Measurements from ENCODE around the gene WDFY3.
"Not testable (repeated sequence)": the region's sequence is repeated elsewhere in the genome, so short reads cannot be mapped to it uniquely, and the experiment has no call there.

Gene WDFY3

DNA sequence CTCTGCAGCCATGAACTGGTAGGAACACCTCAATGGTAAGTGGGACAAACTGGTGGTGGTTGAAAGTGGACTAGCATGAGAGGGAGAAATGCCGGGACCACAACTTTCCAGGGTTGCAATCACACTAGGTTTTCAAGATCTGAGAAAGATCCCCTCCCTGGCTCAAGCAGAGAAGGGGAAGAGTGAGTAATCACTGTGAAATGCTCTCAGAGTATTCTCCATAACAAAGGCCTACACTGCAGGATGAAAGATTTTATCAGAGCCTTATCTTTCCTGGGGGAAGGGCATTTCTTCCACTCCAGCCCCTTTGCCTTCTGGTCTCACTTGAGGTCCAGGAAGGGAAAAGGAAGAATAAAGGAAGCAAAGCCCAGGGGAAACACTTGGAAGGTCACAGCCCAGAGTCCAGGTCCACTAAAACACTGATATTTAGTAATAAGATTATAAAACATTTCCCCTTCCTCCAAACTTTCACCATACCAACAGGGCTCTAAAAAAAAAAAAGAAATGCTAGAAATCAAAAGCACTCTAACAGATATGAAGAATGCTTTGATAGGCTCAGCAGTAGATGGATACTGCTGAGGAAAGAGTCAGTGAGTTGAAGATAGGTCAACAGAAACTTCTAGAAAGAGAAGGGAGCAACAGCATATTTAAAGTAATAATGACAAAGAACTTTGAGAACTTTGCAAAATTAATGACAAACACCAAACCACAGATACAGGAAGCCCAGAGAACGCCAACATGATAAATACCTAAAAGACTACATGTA, 95.9 kb downstream of the WDFY3 start:
- FAIRE-seq (no peak), DNase-seq (ENCODE audit: insufficient read length, low spot score) (peak; percentile 37)

GRCh38 chr4:84866295-84866694, 100.2 kb downstream of the WDFY3 start:
- DNase-seq (ENCODE audit: insufficient read length, low spot score) (no peak), FAIRE-seq (no peak)

GRCh38 chr4:84865600-84865999, 100.9 kb downstream of the WDFY3 start:
- DNase-seq (ENCODE audit: insufficient read length, low spot score) (no peak), FAIRE-seq (no peak)

- no peak for DNase-seq (ENCODE audit: insufficient read length, low spot score)
- no peak for FAIRE-seq
Observed at GRCh38 chr4:84862064-84862463, 104.4 kb downstream of the WDFY3 start.

- DNase-seq (ENCODE audit: insufficient read length, low spot score) (no peak), FAIRE-seq (no peak)
Observed at GRCh38 chr4:84857296-84857695, 109.2 kb downstream of the WDFY3 start.

DNA sequence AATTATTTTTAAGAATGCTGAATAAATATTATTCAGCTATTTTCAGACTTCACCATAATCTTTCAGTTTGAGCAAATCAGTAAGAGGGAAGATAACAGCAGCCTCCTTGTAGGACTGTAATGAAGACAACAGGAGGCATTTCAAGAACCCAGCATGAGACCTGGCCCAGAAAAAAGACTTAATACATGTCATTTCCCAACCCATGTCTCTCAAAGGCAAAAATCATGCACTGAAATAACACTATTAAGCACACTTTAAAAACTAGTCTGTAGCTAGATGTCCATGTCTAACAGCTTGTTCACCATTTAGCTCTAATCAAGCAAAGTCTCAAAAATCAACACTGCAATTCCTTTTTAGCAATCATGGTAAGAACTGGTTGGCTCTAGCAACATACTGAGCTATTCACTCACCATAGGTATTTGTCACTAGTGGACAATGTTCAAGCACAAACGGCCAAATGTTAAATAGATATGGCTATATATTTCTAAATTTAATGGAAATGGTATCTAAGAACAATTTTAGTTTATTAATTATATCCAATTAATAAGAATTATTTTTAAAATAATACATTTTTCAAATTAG, 109.9 kb downstream of the WDFY3 start:
- FAIRE-seq (no peak), DNase-seq (ENCODE audit: insufficient read length, low spot score) (no peak)

DNA sequence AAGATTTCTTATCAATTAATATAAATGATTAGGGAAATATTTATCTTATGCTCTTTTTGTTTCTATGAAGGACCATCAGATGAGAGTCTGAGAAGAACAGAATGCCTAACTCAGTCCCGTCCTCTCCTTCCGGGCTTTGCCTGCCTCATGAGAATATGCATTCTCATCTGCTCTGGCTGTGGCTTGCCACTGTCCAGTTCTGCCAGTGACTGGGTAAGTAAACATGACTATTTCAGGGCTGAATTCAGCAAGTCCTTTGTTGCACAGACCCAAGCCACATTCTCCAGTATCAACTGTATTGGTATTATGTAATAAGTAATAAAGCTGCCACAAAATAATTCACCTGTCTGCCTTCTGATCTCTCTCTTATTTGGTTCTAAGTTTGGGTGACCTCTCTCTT, 110.7 kb downstream of the WDFY3 start:
- no peak for FAIRE-seq
- DNase-seq (ENCODE audit: insufficient read length, low spot score), result no peak

DNA sequence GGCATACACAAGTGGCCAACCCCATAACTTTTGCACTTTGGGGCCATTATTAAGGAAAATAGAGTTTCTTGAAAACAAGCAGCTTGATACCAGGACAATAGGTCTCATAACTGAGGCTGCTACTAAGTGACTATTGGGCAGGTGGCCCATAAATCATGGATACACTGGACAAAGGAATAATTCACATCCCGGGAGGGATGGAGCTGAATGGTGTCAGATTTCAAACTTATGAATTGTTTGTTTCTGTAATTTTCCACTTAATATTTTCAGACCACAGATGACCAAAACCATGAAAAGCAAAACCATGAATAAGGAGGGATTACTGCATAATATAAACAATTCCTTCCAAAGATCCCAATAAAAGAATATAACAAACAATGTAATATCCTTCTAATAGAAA, 114.4 kb downstream of the WDFY3 start:
- peak; percentile 11 for DNase-seq (ENCODE audit: insufficient read length, low spot score)
- no peak for FAIRE-seq

DNA sequence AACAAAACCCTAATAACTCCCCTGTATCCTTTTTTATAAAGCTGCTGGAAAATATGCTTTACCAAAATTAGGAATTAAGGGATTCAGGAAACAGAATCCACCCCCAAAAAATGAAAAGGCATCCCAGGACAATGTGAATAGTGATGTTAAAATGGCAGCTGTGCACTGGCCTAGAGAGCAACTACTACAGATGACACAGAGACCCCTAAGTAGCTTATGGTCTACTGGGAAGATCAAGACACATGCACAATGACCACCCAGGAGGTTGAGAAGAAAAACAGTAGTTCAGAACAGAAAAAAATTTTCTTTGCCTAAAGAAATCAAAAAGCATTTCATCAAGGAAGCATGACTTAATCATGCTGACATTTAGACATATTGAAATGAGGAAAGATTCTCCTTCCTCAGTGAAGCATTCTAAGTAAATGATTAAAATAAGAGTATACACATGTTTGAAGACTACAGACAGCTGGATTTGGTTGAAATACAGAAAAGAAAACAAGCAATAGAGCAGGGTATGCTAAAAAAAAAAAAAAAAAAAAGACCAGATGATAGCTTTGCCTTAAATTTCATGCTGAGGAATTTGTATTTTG, 117.3 kb downstream of the WDFY3 start:
- DNase-seq (ENCODE audit: insufficient read length, low spot score) (no peak), FAIRE-seq (no peak)

DNA sequence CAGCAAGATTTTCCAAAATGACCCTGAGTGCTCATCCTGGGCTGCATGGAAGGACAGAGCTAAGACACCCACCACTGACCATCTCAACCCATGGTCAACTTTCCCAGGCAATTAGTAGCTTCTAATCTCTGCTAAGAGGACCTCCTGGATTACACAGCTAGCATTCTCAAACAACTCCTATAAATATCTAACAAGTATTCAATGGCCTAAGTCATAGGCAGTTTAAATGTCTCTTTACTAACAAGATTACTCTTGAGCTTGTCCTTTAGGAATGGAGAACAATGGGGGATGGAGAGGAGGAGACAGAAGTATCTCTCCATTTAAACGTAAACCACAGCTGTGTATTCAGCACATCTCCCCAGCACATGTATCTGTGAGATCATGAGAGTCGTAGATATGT, 118.1 kb downstream of the WDFY3 start:
- FAIRE-seq, result no peak
- DNase-seq (ENCODE audit: insufficient read length, low spot score), result no peak

DNA sequence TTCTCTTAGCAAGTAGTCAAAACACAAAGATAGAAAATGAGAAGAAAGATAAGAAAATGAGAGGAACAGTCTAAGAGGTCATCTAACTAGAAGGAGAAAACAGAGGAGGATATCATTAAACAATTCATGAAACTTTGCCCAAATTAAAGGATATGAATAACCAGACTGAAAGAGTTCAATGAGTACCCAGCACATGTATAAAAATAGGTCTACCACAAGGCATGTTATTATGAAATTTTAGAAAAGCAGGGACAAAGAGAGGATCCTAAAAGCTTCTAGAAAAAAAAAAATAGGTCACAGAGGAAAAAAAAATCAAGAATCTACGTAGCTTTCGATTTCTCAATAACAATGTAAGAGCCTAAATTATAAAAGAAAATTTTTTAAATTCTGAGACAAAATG, 118.5 kb downstream of the WDFY3 start:
- FAIRE-seq, result no peak
- DNase-seq (ENCODE audit: insufficient read length, low spot score), result no peak

DNA sequence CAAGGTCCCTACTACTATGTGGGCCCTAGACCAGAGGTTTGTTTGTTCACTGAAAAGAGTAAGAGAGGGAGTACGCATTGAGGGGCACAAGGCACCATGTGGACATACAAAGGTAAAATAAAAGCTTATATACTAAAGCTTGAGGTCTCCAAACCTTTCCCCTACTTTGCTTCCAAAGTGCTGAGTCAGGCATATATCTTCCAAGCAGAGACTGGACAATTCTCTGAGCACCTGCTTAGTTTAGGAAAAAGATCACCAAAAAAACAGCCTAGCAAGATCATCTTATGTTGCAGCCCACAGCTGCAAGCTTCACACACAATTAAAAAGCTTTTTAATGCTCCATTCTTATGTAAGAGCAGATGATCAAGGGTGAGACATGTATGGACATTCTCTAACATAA, 119.5 kb downstream of the WDFY3 start:
- no peak for FAIRE-seq
- no peak for DNase-seq (ENCODE audit: insufficient read length, low spot score)

GRCh38 chr4:84841435-84841834, 125.1 kb downstream of the WDFY3 start:
- DNase-seq (ENCODE audit: insufficient read length, low spot score) (no peak), FAIRE-seq (no peak)

DNA sequence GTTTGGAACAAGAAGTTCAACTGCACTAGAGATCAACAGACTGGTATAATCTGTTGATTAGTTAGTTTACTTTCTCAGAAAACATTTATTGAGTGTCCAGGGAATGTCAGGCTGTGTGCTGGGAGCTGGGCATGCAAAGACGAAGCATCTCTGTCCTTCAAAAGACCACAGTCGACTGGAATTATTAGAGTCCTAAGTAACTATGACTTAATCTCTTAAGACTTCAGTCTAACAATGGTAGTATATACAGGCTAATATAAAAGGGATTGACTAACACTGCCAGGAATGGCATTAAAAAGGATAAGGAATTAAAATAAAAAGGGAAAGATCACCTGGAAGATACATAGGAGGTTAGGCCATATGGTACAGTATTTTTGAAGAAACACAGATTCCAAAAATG, 128.7 kb downstream of the WDFY3 start:
- DNase-seq (ENCODE audit: insufficient read length, low spot score) (no peak), FAIRE-seq (no peak)

DNA sequence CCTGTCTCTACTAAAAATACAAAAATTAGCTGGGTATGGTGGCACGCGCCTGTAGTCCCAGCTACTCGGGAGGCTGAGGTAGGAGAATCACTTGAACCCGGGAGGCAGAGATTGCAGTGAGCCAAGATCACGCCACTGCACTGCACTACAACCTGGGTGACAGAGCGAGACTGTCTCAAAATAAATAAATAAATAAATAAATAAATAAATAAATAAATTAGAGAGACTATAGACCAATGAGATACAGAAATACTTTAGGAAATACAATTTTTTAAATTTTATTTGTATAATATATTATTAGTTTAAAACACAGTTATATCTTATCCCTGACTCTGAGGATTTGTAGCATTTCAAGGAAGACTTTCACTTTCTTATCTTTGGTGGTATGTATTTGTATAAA, 136.9 kb downstream of the WDFY3 start:
- FAIRE-seq; DNase-seq (ENCODE audit: insufficient read length, low spot score): not testable (repeated sequence)

DNA sequence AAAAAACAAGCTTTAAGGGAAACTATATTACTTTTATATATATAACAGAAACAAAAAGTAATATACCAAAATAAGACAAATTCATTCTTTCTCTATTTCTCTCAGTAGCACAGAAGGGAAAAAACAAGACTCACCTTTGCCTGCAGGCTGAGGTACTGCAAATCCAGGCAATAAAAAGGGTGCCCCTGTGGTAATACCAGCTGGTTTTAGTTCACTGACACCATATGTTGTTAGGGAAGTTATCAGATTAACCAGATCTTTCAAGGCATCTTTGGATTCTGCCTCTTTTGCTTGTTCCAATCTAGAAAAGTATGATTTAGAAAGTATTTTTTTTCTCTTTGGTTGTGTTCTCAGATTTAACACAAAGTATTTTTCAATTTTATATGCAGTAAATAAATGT, 139.8 kb downstream of the WDFY3 start:
- DNase-seq (ENCODE audit: insufficient read length, low spot score) (no peak), FAIRE-seq (no peak)

DNA sequence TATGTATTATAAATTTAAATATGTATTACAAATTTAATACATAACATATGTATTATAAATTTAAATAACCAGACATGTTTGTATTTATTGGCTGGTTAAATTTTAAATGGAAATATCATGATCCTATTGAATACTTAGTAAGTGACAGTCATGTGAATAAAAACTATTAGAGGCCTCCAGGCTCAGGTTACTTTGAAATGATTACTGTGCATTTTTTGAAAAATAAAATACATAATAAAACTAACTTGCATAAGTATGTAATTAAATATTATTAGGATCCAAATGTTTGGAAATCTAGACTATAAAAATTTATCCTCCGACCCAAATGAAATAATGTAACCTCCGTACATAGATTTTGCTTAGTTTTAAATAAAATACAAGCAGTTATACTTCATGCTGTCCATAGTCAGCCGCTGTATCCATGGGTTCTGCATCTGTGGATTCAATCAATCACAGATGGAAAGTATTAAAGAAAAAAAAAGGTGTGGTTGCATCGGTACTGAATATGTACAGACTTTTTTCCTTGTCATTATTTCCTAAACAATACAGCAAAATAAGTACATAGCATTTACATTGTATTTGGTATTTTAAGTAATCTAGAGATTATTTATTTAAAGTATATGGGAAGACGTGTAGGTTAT, 140.7 kb downstream of the WDFY3 start:
- DNase-seq (ENCODE audit: insufficient read length, low spot score), result no peak
- no peak for FAIRE-seq

DNA sequence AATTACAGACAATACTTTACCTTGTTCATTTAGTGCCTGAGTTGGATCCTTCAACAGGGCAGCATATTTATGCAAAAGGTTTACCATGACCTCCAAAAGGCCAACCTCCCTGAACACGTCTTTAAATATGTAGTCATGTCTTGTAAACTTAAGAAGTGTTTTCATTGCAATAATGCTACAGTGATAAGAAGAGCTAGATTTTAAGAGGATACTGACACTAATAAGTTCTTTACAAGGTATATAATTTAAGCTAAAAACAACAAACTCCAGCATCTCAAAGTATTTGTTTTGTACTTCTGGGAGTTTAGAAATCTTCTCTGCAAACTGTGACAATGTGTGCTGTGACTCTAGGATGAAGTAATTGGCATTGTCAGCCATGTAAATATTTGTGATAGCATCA, 145.4 kb downstream of the WDFY3 start:
- FAIRE-seq, result no peak
- no peak for DNase-seq (ENCODE audit: insufficient read length, low spot score)

DNA sequence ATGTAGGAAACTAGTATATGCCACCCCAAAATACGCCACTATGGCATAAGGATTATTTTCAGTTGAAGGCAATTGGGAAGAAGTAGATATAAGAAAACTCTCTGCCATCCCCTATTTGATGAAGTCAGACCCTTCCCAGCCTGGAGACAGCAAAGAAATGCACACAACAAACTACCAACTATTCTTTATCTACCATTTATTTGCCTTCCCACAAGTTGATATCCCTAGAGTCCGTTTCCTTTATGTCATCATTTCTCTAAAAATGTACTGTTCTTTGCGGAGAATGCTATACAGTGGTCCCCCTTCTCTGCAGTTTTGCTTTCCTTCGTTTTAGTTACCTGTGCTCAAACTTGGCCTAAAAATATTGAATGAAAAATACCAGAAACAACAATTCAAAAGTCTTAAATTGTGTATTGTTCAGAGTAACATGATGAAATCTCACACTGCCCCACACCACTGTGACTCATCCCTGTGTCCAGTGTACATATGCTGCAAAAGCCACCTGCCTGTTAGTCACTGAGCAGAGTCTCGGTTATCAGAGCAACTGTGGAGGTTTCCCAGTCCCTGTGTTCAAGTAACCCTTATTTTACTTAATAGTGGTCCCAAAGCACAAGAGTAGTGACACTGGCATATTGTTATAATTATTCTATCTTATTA, 152.3 kb downstream of the WDFY3 start:
- FAIRE-seq, result no peak
- peak; percentile 10 for DNase-seq (ENCODE audit: insufficient read length, low spot score)

GRCh38 chr4:84809946-84810345, 156.5 kb downstream of the WDFY3 start:
- DNase-seq (ENCODE audit: insufficient read length, low spot score) (no peak), FAIRE-seq (no peak)

DNA sequence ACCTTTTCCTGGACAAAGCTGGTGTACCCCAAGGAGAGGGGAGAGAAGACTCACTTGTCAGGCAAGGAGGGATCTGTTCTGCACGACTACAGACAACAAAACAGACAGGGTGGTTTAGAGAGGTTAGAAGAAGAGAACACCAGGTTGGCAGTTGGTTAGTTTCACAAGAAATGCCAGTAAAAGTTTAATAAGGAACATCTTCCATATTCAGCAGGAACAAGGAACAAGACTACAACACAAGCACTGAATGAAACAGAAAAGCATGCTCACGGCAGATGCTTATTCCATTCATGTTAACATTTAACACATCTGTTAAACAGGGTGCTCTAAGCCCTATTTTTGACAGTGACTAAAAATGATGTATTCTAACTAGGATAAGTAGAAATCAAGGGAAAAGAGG, 158.2 kb downstream of the WDFY3 start:
- DNase-seq (ENCODE audit: insufficient read length, low spot score), result no peak
- no peak for FAIRE-seq

All from HTR-8/SVneo (cell line).